HG02571 (cell line): ENCODE results near the gene TSEN54.

Experiments used
- ATAC-seq: cut with Tn5 transposase; IDR thresholded peaks from one replicate; pipeline ENCODE4 v1.9.1; 2021; ENCODE audit warnings: mild to moderate bottlenecking, moderate library complexity; ENCODE audit not compliant: unreplicated experiment

TSEN54 gene

DNA sequence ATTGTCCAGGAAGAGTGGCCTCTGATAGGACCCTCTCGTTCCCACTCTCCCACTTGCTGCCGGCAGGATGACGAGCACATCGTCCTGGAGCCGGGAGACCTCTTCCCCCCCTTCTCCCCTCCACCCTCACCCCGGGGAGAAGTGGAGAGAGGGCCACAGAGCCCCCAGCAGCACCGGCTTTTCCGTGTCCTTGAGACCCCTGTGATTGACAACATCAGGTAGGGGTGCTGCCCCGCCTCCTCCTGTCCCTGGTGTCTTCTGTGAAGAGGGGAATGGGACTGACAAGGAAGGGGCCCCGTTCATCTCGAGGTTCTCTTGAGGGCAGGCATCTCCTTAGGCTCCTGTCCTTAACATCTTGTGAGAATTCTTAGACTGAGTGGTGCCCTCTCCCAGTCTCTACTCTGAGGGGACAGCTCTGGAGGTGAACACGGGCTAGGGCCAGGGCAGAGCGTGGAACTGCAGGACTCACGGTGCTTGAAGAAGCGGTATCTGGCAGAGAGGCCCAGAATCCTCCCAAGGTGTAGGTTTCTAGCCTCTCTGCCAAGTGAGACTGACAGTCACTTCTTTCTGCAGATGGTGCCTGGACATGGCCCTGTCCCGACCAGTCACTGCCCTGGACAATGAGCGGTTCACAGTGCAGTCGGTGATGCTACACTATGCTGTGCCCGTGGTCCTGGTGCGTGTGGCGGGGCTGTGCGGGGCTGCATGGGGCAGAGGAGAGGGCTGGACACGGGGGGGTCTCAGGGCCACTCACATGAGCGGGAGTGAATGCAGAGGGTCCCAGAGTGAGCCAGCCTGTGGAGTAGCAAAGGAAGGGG lies 27.4 kb upstream of the TSEN54 start:
- ATAC-seq, result no peak

DNA sequence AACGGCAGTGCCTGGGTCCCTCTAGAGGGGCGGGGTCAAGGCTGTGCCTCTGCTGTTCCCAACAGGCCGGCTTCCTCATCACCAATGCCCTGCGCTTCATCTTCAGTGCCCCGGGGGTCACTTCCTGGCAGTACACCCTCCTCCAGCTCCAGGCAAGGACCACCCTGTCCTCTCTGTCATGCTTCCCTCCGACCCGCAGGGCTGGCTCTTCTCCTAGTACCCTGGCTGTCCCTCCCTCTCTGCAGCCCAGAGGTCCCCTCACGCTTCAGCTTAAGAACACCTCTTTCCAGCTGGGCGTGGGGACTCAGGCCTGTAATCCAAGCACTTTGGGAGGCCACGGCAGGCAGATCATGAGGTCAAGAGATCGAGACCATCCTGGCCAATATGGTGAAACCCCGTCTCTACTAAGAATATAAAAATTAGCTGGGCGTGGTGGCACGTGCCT lies 26.8 kb upstream of the TSEN54 start:
- no peak for ATAC-seq

DNA sequence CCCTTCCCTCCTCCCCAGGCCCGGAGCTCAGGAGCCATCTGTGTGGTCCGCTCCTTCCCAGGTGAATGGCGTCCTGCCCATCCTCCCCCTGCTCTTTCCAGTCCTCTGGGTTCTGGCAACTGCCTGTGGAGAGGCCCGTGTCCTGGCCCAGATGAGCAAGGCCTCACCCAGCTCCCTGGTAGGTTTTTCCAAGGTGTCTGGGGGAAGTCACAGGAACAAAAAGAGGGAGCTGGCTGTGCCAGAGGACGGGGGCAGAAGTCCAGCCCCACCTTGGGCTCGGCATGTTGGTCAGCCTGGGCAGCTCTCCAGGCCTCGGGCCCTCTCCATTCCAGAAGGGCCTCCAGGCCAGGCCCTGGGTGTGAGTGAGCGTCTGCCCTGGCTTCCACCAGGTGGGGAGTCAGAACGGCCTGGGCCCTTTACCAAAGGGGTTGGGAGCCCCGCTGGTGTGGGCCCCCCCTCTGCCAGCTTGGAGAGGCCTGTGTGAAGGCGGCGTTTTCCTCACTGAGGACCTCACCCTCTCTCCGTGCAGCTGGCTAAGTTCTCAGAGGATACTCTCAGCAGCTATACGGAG lies 26.1 kb upstream of the TSEN54 start:
- no peak for ATAC-seq

DNA sequence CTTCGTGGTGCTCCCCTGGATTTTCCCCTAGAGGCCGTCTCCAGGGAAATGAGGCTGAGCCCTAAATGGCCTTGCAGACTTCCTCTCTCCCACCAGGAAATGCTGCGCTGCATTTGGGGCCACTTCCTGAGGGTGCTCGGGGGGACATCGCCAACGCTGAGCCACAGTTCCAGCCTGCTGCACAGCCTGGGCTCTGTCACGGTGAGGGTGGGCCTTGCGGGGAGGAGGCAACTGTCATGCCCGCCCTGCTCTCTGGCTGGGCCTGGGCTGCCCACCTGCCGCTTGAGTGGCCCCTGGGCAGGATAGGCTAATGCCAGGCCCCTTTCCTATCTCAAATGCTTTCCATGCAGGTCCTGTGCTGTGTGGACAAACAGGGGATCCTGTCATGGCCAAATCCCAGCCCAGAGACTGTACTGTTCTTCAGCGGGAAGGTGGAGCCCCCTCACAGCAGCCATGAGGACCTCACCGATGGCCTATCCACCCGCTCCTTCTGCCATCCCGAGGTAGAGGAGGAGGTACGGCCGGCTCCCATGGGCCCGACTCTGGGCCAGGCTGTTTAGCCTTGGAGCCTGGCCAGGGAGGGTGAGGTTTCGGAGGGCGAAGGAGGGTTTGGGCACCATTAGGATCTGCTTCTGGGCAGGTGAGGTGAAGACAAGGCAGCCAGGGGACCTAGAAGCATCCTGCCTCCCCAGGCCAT lies 25.2 kb upstream of the TSEN54 start:
- no peak for ATAC-seq

DNA sequence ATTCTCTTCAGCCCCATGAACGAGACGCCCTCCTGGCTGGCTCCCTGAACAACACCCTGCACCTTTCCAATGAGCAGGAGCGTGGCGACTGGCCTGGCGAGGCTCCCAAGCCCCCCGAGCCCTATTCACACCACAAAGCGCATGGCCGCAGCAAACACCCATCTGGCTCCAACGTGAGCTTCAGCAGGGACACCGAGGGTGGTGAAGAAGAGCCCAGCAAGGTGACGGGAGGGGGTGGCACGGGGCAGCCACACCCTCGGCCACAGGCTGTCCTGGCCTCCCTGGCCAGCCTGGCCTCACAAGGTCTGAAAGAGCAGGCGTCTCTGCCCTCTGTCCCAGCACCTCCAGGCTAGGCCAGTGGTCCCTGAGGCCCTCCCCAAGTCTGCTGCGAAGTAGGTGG lies 24.6 kb upstream of the TSEN54 start:
- ATAC-seq, result no peak

DNA sequence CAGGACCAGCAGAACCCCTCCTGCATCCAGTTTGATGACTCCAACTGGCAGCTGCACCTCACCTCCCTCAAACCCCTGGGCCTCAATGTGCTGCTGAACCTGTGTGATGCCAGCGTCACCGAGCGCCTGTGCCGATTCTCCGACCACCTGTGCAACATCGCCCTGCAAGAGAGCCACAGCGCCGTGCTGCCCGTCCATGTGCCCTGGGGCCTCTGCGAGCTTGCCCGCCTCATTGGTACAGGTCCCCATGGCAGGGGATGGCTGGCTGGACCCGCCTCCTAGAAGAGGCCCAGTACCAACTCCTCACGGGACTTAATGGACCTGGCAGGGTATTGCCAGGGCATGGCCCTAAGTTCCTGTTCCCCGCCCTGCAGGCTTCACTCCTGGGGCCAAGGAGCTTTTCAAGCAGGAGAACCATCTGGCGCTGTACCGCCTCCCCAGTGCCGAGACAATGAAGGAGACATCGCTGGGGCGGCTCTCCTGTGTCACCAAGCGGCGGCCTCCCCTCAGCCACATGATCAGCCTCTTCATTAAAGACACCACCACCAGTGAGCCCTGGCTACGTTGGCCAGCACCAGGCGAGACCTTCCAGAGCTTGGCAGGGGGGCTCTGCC lies 23.7 kb upstream of the TSEN54 start:
- no peak for ATAC-seq

DNA sequence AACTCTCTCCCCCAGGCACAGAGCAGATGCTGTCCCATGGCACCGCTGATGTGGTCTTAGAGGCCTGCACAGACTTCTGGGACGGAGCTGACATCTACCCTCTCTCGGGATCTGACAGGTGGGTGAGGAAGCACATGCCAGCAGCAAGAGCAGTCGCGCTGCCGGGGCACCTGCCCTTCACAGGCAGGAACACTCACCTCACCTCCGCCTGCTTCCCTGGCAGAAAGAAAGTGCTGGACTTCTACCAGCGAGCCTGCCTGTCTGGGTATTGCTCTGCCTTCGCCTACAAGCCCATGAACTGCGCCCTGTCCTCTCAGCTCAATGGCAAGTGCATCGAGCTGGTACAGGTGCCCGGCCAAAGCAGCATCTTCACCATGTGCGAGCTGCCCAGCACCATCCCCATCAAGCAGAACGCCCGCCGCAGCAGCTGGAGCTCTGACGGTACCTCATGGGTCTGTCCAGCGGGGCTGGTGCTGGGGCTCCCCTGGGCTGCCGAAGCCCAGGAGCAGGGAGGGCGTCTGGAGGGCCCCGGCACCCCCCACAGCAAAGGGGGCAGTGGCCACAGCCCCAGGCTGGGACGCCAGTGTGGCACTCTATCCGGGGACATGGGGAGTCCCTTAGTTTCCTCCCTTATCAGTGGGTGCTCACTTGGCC lies 22.7 kb upstream of the TSEN54 start:
- ATAC-seq, result no peak

DNA sequence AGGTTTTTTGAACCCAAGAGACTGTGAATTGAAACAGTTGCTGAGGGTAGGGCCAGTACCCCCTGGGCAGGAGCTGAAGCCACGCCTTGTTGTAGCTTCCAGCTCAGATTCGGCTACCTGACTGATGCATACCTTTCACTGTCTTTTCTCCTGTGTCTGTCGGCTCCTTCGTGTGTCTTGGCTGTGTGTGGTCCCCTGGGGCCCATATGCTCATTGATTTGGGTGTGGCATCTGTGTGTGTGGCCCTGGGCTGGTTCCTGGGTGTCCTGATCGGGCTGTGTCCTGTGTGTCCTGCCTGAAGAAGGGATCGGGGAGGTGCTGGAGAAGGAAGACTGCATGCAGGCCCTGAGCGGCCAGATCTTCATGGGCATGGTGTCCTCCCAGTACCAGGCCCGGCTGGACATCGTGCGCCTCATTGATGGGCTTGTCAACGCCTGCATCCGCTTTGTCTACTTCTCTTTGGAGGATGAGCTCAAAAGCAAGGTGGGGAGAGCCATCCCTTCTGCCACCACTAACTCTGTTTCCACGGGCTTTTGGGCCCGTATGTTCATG lies 21.9 kb upstream of the TSEN54 start:
- ATAC-seq, result no peak

DNA sequence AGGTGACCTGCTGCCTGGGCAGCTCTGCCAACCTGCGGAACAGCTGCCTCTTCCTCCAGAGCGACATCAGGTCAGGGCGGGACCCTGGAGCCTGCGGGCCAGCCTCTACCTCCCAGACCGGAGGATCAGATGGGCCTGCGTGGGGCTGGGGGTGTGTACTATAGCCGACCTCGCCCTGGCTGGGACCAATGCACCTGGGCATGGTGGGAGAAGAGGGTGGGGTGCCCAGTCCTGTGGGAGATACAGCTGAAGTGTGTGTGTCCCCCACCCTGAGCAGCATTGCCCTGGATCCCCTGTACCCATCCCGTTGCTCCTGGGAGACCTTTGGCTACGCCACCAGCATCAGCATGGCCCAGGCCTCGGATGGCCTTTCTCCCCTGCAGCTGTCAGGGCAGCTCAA lies 20.3 kb upstream of the TSEN54 start:
- ATAC-seq, result no peak

DNA sequence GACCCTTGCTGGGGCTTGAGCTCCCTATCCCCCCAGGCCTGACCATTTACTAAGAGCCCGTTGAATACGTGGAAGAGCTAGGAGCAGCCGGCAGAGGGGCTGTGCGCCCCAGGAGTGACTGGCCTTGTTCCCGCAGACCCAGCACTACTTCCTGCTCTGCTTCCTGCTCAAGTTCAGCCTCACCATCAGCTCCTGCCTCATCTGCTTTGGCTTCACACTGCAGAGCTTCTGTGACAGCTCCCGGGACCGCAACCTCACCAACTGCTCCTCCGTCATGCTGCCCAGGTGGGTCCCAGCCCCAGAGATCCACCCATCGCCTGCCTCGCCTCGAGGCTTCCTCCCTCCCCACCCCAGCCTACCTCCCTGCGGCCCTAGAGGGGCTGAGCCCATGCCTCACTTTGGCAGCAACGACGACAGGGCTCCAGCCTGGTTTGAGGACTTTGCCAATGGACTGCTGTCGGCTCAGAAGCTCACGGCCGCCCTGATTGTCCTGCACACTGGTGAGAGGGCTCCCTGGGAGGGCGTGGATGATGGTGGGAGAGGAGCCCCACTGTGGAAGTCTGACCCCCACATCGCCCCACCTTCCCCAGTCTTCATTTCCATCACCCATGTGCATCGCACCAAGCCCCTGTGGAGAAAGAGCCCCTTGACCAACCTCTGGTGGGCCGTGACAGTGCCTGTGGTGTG lies 18.1 kb upstream of the TSEN54 start:
- no peak for ATAC-seq

DNA sequence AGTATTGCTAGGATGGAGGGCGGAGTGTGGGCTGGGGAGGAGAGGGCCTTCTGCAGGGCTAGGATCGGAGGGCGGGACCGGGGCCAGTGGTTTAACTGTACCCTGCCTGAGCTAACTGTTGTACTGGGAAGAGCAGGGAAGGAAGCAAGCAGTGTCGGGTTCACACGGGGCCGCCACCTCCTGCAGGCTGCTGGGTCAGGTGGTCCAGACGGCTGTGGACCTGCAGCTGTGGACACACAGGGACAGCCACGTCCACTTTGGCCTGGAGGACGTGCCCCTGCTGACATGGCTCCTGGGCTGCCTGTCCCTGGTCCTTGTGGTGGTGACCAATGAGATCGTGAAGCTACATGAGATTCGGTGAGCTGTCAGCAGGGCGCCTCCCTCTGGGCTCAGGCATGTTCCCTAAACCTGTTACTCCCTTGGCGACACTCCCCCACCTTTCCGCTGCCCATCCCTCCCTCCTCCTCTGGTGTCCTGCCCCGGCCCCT lies 17.6 kb upstream of the TSEN54 start:
- no peak for ATAC-seq

DNA sequence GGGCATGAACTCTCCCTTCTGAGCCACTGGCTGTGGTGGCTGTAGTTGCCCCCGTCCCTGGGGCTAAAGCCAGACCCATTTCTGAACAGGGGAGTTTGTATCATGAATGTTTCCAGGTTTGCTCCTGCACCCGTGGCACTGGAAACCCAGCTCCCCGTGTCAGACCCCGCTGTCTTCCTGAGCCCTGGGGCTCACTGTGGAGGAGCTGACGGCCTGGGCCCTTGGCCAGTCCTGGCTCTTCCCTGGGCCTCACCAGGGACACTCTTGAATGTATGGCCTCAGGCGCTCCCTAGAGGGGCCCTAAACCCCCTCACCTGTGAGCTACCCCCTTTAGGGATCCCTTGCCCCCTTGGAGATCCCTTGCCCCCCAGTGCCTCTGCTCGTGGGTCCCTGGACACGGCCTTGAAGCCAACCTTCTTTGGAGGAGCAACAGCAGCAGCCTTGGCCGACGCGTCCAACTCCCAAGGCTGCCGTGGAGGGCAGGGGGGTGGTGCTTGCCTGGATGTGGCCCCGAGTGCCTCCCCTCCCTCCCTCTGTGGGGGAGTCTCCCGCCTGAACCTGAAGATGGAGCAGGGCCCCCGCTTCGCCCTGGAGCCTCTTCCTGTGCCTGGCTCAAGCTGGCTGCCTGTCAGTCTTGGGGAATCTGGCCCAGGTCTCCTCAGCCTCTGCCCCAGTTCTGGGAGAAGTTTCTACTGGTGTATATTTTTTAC lies 16.9 kb upstream of the TSEN54 start:
- no peak for ATAC-seq

DNA sequence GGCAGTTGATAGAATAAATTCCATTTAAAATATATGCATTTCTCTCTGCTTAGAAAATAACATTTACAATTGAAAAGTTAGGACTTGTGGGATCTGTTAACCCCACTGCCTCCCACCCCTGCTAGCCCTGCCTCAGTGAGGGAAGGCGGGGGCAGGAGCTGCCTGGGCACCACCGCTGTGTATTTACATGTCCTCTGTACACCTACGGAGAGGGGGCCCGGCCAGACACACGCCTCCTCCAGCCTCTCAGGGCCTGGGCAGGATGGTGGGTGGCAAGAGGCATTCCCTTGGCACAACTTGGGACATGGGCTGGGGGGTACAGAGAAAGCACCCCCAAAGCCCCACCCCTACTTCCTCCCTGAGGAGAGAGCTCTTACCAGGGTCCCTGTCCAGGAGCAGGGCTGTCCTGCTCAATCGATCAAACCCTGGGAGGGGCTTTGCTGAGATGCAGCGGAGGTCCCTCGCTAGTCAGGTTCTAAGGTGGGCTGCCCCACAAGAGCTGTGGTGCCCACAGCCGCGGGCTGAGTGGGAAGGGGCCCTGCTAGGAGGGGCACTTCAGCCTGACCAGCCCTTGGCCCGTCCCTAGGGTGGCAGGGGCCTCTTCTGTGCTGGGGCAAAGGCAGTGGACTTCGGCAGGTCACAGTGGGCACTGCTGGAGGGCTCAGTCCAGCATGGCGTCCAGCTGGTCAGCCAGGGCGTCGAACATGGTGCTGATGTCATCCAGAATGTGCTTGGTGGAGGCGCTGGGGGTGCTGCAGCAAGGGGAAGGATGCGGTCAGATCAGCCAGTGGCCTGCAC lies 15.7 kb upstream of the TSEN54 start:
- no peak for ATAC-seq

DNA sequence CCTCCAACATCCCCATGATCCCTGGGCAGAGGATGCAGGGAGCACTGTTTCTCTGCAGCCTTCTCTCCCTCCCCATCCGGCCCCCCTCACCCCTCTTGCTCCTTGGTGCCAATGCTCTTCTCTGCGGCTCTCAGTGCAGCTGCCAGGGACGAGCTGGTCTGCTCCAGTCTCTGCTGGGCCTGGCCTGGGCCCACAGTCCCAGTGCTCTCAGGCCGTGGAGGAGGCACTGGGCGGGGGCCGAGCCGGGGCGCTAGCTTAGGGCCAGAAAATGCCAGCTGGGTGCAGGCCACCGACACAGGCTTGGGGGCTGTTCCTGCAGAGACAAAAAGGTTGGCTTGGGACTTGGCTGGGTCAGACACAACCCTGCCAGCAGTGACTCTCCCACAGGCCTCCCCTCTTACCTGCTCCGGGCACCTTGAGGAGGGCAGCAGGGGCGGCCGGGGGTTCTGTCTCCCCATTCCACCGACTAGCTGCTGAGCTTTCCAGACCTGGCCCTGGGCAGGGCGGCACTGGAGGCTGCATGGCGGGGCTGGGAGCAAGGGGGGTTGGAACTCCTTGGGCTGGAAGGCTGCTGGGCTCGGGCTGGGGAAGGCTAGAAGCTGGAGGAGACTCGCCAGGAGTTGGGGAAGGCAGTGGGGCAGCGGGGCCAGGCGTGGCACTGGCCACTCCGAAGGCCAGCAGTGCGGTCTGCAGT lies 14.8 kb upstream of the TSEN54 start:
- ATAC-seq, result no peak

DNA sequence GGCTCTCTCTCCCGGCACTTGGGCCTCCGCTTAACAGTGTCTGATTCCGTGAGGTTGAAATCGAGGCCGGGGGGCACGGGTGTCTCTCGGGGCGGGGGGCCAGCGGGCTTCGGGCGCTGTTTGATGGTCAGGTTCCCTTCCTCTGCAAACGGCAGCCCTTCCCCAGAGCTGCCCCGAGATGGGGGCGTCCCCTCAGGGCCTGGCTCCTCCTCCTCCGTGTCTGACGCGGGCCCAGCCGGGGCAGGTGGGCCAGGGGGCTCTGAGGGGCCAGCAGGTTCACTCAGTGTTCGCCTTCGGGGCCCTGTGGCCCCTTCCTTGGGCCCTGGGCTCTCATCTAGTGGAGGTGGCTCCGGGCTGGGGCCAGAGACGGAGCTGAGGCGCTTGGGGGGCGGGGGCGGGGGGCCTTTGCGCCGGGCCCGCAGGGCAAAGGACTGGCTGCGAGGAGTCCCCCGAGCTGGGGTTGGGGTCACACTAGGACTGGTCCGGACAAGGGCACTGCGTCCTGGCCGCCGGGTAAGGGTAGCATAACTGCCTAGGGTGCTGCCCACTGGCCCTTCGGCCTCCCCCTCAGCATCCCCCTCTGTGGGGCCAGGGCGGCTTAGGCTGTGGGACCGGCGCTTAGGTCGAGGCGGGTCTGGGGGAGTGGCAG lies 14.1 kb upstream of the TSEN54 start:
- no peak for ATAC-seq

DNA sequence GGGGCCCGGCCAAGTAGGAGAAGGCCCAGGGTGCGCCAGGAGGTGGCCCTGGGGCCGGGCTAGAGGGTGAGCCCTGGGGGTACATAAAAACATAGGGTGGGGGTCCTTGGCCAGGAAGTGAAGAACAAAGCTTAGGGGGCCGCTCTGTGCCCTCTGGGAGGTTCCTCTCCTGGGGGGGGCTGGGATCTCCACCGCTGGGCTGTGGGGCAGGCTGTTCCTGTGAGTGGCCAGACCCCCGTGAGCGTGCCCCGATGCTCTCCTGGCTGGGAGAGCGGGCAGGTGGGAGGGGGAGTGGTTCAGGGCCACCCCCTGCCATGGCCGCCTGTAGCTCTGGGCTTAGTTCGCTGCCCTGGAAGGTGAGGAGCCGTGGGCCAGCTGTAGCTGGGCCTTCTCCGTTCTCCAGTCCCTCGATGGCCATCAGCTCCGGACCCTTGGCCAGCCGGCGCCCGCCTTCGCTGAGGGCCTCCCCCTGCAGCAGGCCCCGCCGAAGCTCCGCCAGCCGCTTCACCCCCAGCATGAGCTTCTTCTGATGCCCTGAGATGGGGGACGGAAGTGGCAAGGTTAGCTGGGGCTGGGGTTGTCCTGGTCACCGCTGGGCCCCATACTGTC lies 13.5 kb upstream of the TSEN54 start:
- no peak for ATAC-seq

DNA sequence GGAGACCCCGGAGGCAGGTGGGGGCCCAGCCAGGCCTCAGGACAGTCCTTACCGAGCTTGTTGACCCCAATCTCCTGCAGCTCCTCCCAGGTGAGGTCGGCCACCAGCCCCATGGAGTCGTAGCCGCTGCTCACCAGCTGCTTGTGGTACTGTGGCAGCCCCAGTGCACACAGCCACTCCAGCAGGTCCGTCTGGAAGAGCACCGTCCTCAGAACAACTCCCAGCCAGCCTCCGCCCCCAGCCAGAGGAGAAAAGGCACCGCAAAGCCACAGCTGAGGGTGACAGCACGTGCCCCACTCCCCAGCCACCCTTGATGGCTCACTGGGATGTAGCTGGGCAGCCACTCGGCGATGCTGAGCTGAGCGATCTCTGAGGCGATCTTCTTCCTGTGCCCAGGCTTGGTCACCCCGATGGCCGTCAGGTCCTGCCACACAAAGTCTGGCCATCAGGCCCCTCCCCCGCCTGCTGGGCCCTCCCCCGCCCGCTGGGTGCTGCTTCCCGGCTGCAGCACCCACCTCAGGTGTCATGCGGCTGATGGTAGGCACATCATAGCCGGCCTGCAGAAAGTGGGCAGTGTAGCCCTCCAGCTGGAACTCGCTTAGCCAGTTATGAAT lies 12.9 kb upstream of the TSEN54 start:
- ATAC-seq, result no peak
